ENCODE data around the gene PLCL2.

- TF ChIP-seq CTCF (IDR thresholded peaks at IDR 0.05; ENCODE audit: low read depth, low read length): no peak
- TF ChIP-seq MAX (IDR thresholded peaks at IDR 0.05; ENCODE audit: low read depth, low read length): no peak
- no peak for TF ChIP-seq POLR2A (IDR thresholded peaks at IDR 0.05; ENCODE audit: extremely low read depth, insufficient read length)
- no peak for TF ChIP-seq MYC (IDR thresholded peaks at IDR 0.05; ENCODE audit: low read depth, low read length)
Measured at GRCh38 chr3:16877505-16877904, 7.2 kb upstream of the PLCL2 start.

Measured in NB4 (cell line).